NCI-H345 (cell line): ENCODE data around the gene MX1.

Experiments used
- DNase-seq: peaks from one replicate; lab custom pipeline; 2025; lab: John Stamatoyannopoulos, UW

The MX1 gene, protein sequence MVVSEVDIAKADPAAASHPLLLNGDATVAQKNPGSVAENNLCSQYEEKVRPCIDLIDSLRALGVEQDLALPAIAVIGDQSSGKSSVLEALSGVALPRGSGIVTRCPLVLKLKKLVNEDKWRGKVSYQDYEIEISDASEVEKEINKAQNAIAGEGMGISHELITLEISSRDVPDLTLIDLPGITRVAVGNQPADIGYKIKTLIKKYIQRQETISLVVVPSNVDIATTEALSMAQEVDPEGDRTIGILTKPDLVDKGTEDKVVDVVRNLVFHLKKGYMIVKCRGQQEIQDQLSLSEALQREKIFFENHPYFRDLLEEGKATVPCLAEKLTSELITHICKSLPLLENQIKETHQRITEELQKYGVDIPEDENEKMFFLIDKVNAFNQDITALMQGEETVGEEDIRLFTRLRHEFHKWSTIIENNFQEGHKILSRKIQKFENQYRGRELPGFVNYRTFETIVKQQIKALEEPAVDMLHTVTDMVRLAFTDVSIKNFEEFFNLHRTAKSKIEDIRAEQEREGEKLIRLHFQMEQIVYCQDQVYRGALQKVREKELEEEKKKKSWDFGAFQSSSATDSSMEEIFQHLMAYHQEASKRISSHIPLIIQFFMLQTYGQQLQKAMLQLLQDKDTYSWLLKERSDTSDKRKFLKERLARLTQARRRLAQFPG

DNA sequence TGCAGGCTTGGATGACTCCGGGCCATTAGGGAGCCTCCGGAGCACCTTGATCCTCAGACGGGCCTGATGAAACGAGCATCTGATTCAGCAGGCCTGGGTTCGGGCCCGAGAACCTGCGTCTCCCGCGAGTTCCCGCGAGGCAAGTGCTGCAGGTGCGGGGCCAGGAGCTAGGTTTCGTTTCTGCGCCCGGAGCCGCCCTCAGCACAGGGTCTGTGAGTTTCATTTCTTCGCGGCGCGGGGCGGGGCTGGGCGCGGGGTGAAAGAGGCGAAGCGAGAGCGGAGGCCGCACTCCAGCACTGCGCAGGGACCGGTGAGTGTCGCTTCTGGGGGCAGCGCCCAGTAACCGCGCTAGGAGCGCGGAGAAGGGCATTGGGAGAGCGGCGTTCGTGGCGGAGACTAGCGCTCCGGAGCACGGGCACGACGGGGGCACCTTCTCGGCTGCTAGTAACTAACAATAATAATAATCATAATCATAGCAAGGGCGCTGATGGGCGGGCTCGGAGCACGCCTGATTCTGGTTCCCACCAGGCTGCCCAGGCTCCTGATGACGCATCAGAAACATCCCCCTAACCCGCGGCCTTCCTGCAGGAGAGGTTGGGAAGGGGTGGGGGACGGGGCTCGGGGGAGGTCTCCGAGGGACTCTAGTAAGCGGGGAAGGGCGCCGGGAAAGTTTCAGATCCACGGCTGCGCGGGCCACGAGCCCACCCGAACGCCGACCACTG, at the start of gene MX1:
Gene MX1, plus strand, starts transcription at position 286 of the 722 bp plus-strand sequence. CDS start 5,832 bp downstream, outside the sequence.
- DNase-seq, result no peak

DNA sequence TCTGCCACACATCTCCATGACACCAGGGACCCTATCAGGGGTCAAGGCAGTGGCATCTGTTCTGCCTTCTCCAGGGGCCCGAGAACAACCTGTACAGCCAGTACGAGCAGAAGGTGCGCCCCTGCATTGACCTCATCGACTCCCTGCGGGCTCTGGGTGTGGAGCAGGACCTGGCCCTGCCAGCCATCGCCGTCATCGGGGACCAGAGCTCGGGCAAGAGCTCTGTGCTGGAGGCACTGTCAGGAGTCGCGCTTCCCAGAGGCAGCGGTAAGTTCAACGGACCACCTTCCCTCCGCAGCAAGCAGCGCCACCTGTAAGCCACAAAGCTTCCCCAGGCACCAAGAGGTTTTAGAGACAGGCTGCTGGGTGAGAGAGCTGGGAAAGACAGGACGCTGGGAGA, 48.3 kb upstream of the MX1 start:
- no peak for DNase-seq

DNA sequence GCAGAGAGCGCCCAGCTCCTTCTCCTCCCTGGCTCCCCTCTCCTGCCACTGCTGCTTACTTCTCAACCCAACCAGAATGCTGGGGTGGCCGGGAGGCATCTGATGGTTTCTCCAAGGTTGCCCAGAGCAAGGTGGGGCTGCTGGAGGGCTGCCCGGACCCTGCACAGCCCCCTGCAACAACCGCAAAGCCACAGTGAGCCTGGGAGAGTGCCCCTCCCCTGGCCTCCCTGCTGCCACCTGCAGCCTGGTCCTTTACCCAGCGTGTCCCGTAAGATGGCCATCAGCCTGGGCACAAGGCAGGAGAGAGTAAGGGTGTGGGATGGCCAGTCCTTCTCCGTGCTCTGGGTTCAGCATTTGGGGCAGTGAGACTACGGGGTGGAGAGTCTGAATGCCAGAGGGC, 47.2 kb upstream of the MX1 start:
- DNase-seq, result no peak

DNA sequence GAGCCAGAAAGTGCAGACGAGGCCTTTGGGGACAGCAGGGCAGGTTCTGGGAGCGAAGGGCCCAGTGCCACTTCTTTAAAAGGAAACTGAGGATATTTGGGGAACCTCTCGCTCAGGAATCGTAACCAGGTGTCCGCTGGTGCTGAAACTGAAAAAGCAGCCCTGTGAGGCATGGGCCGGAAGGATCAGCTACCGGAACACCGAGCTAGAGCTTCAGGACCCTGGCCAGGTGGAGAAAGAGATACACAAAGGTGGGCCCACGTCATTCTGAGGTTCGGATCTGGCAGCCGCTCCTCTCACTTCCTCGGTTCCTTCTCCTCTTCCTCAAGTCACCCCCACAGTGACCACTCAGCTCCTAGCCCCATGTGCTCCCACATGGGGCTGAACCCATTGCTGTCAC, 46.1 kb upstream of the MX1 start:
- DNase-seq, result no peak

DNA sequence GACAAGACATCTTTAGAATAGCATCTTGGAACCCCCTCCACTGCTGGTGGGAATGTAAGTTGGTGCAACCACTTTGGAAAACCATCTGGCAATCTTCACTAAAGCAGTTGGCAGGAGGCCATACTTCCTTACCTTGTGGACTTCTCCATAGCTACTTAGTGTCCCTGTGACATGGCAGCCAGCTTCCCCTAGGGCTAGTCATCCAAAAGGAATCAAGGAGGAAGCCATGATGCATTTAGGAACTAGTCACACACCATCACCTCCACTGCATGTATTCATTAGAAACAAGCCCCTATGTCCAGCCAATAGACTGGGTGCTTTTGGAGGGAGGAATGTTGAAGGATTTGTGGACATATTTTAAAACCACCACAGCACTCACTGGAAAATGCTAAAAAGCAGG, 44.3 kb upstream of the MX1 start:
- DNase-seq, result no peak

DNA sequence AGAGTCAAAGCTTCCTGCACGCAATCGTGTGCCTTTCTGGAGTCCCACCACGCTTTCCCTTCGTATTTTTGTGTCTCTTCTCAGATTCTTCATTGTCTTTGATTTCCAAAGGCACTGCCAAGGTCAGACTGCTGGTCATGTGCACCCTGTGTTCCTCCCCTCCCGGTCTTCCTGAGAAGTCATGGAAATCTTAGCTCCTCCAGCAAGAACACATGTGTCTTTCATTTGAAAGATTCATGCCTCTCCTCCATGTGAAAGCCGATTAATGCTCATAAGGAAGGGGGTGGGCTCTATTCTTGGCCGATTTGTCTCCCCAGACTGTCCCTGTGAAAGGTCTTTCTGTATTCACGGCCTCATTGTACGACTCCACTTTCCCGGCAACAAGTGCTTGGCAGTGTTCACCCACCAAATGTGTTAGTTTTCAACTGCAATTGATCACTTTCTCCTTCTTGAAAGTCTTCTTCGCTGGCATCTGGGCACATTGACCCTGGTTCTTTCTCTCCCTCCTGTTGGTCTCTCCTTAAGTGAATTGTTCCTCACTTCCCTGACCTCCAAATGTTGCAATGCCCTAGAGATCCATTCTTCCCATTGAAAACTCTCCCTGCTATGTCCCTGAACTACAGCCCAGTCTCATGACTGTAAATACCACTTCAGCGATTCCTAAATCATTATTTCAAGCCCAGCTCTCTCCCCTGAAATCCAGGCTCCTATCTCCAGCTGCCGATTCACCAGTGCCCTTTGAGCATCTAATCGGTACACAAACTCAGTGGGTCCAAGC, 38.8 kb upstream of the MX1 start:
- DNase-seq, result no peak

DNA sequence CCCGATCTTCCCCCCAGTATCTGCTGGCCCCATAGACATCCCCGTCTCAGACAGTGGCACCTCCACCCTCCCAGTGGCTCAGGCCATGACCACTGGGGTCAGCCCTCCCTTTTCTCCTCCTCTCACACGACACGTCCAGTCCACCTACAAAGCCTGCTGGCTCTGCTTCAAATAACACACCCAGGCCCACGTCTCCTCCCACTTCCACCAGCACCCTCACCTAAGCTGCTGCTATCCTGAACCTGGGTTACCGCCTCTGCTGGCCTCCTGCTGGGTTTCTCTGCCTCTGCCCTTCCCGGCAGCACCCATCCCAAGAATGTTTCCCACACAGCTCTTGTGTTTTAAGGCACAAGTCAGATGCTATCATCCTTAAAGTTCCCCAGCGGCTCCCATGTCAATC, 38.2 kb upstream of the MX1 start:
- DNase-seq, result no peak

DNA sequence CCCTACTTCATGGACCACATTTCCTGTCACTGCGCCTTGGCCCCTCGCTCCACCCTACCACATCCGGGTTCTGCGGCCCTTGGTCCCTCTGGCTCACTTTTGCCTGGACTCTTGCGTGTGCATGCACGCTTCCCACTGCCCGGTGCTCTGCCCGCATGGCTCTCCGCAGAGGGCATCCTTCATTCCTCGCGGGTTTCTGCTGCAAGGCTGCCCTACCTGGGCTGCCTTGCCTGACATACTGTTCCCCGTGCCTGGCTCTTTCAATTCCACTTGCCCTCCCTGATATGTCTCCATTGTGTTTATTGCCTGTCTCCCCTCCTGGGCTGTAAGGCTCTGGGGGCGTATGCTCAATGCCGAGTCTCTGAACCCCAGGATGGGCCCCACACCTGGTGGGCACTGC, 37.8 kb upstream of the MX1 start:
- DNase-seq, result no peak

DNA sequence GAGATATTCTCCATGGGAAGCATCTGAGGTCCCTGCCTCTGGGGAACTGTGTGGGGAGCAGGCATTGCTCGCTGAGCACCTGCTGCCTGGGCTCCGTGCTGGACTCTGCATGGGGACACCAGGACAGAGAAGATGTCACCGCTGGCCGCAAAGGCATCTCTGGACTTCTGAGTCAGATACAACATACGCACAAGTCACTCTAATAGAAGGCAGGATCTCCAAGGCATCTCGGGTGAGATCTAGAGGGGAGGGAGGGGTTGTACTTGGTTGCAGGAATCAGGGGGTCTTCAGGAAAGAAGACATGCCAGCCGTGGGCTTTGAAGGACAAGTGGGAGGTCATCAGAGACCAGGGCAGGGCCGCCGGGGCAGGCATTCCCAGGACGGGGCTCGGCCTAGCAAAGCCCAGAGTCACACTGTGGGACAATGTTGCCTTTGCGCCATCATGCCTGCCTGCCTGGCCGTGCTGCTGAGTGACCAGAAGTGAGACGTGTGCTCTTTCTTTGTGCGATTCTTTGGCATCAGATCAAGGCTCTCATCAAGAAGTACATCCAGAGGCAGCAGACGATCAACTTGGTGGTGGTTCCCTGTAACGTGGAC, 35.9 kb upstream of the MX1 start:
- DNase-seq, result no peak

DNA sequence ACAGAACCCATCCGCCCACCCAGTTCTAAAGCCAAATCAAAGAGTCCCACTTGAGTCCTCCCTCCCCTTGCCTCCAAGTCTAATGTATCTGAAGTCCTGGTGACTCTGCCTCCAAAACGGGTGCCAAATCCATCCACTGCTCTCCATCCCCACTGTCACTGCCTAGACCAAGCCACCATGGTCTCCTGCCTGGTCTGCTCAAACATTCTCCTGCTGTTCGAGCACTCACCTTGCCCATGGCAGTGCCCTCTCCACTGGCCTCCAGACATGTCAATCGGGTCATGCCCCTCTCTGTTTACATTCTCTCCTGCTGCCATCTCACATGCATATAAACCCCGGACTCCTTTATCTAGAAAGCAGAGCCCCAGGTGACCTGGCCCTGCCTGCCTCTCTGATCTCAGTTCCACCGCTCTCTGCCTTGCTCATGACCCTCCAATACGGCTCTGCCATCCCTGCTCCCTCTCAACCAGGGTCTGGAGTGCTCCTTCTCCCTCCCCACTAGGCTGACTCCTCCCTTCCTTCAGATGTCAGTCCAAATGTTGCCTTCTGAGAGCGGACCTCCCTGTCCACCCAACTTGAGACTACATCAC, 32.1 kb upstream of the MX1 start:
- no peak for DNase-seq

DNA sequence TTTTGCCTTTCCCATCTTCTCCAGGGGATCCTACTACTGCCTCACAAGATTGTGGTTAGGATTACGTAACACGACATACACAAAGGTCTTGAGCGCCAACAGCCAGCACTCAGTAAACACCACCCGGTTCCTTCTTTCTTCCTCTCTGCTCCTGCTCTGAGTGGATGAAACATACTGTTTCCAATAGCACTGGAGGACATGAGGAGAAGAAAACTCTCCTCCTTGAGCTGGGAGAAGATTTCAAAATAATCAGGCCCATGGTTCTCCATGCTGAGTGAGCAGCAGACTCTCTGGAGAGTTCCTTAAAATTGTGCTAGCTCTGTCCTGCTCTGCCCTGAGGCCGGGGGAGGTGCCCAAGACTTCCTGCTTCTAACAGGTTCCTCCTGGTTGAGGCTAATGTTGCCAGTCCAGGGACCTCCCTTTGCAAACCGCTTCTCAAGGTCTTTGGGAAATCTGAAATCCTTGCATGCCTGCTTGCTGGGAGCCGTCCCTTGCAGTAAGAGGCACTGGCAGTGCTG, 29.4 kb upstream of the MX1 start:
- no peak for DNase-seq

DNA sequence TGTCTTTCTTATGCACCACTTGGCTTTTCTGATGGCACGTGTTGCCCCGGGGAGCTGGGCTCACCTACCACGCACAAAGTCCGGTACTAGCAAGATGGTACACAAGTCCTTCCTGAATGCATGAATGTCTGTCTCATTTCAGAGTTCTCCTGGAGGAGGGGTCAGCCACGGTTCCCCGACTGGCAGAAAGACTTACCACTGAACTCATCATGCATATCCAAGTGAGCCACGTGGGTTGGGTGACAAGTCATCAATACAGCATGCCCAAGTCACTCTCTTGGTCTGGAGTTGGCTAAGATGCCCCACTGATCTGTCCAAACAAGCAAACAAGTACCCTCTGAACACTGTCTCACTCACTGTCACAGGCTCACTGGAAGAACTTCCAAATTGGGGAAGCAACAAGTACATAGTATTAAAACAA, 28.6 kb upstream of the MX1 start:
- no peak for DNase-seq

DNA sequence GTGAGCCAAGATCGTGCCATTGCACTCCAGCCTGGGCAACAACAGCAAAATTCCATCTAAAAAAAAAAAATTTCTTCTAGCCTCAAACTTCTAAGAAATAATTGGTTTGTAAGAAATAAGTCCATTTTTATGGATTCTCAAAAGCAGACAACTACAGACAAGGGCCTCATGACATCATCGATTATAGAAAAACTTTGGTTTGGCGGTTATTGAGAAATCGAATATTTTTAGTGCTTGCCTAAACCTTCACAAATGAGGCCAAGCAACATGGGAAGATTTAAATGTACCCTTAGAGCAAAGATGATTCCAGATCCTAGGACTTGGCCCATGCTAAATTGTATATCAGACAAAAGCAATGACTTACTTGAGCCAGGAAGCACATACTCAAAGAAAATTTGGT, 27.8 kb upstream of the MX1 start:
- no peak for DNase-seq

DNA sequence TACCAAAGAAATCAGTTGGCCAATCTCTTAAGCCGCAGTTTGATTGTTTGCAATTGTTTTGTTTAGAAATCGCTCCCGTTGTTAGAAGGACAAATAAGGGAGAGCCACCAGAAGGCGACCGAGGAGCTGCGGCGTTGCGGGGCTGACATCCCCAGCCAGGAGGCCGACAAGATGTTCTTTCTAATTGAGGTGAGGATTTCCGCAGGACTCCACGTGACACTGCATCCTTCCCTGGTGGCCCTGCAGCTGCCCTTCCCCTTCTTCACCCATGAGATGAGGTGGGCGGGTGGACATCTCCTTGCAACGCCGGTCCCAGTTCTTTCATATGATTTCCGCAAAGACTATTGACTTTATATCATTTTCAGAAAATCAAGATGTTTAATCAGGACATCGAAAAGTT, 27.2 kb upstream of the MX1 start:
- DNase-seq, result no peak

DNA sequence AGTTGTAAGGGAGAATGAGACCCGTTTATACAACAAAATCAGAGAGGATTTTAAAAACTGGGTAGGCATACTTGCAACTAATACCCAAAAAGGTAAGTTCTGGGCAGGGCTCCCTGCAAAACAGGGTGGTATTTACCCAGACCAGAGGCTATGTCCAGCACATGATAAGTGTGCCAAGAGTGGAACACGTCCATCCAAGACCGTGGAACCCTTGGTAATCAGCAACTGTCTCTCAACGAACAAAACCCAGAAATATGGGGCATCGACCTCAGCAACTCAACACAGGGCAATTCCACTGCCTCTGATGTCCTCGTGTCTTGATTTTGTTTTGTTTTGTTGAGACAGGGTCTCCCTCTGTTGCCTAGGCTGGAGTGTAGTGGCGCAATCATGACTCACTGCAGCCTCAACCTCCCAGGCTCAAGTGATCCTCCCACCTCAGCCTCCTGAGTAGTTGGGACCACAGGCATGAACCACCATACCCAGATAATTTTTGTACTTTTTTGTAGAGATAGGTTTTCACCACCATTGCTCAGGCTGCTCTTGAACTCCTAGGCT, 26.7 kb upstream of the MX1 start:
- DNase-seq, result no peak

DNA sequence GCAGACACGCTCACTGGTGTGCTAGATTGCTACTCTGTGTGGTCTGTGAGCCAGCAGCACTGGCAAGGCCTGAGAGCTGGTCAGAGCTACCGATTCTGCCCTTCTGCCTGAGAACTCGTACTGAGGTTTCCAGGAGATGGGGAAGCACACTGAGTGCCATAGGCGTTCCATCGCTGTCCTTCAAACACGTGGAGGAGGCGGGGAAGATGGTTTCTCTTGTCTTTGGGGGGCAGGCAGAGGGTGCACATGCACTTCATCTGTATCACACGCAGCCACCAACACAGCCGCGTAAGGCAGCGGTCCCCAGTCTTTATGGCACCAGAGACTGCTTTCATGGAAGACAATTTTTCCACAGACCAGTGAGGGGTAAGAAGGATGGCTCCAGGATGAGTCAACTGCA, 23.8 kb upstream of the MX1 start:
- no peak for DNase-seq

DNA sequence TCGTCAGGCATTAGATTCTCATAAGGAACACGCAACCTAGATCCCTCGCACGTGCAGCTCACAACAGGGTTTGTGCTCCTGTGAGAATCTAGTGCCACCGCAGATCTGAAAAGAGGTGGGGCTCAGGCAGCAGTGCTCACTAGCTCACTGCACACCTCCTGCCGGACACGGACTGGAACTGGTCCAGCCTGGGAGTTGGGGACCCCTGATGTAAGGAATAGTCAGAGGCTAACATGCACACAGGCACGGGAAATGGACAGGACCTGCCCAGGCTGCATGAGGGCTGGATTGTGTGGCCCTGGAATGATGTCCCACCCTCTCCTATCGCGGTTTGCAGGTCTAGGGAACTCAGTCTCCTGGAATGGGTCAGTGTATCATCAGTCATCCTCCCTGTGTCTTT, 23.2 kb upstream of the MX1 start:
- DNase-seq, result no peak

DNA sequence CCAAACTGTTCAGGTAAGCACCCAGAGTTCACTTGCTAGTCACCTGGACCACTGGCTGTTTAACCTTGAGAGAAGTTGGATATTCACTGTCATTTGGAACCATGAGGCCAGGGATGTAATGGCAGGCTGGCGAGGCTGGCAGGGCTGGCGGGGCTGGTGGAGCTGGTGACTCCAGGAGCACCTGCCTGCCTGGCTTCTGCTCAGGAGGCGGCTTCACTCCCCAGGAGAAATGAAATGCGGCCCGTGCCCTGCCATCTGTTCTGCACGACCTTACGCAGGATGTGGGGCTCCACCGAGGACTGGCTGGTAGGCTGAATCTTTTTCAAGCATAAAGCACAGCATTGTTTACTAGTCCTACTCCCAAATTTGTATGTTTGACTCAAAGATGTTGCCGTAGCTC, 22.7 kb upstream of the MX1 start:
- DNase-seq, result no peak

DNA sequence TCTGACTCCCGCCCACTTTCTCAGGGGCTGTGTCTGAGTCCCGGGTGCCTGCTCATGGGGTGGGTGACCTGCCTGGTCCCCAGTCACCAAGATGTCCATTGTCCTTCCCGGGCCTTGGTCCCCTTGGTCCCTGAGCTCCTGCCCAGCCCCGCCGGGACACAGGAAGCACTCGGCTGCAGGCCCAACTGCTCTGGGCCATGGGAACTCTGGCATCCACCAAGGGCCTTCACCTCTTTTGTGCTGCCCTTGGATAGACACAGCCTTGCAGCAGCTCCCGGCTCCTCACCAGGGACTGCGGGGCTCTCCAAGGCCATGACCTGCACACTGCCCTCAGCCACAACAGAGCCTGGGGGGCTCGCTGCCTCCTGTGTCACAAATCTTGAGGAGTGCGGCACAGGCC, 22.1 kb upstream of the MX1 start:
- no peak for DNase-seq

DNA sequence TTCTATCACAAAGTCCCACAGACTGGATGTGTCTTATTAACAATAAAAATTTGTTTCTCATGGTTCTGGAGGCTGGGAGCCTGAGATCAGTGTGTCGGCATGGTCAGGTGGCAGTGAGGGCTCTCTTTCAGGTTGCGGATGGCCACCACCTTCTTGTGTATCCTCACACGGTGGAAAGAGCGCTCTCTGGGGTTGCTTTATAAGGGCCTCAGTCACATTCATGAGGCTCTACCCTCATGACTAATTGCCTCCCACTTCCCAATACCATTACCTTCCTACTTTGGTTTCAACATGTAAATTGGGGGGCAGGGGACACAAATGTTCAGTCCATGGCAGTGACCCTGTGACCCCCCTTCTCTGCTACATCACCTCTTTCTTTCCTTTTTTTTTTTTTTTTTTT, 20.7 kb upstream of the MX1 start:
- DNase-seq, result no peak

DNA sequence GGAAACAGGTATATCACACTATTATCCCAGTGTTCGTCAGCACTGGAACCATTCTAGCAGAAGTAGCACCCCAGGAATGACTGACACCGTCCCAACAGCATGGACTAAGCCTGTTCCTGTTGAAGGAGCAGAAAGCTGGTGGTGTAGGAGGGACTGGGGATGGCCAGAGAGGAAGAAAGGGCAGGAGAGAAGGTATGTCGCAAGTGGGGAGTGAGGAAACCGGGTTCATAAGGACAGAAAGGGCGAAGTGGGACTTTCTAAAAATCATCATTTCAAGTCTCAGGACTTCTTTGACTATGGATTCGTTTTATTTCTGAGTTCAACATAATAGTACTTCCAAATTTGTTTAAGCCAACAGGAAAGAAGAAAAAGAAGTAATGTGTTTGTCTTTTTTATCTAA, 19.7 kb upstream of the MX1 start:
- no peak for DNase-seq
